Measurements from ENCODE around the gene M1AP. TPM values are rescaled to one million over a fixed set of nuclear protein-coding genes. Genes with fewer than 3 reads are reported as not detected.

The M1AP gene
- total and polyA plus RNA-seq, 9 of the 15 experiments (the other 6 are each of a cell fraction or from before 2014, with no cell fraction given), result 0.06 to 0.33 (median 0.11) TPM; not detected in 4

- peak within 1 kb of the TSS; percentile 92 for H3K27ac ChIP-seq (ENCODE audit: extremely low read depth, low read depth, low read length)
- DNase-seq (ENCODE audit: extremely low read depth in 1 of 4, low spot score in 3 of 4) (peak; percentile 89 to 94 (median 92)), FAIRE-seq (peak; percentile 44), ATAC-seq (peak; percentile 87)
- in situ Hi-C loops (cut with MboI) (no loop called here), intact Hi-C loops (cut with micrococcal nuclease) (loop anchor here (2.0 kb wide), 1 partner anchor 23 kb away; no protein-coding TSS in a partner anchor)
- H3K9me3 ChIP-seq (replicated peaks; ENCODE audit: control insufficient read depth, insufficient read depth, low read depth, low read length), result no peaks in the 10 kb centered on the region
- peak within 1 kb of the TSS; percentile 90 for H2AFZ ChIP-seq (ENCODE audit: low read depth, low read length)
- H3K9me1 ChIP-seq (ENCODE audit: control insufficient read depth, insufficient read depth, low read length), result no peaks in the 10 kb centered on the region
- peak within 1 kb of the TSS; percentile 95 for H3K4me2 ChIP-seq (ENCODE audit: insufficient read depth, low read length)
- peaks cover 16% of the 10 kb centered on the region; the same call in 2 of the 3 replicates for H3K79me2 ChIP-seq (ENCODE audit: control insufficient read depth, insufficient read depth, low read length)
- CTCF ChIA-PET (ENCODE audit: low intra/inter-chr PET ratio), result interaction anchor here (0.5 kb wide), 1 partner anchor 302 kb away, joined by 3 read pairs; no protein-coding TSS in a partner anchor
- POLR2A ChIA-PET, result interaction anchor here (0.6 to 1.1 kb wide), 2 partner anchors 23 to 167 kb away, joined by 3 to 5 read pairs; no protein-coding TSS in a partner anchor
- 1% methylated on average over 23 of the region's 73 CpGs for WGBS (ENCODE audit: insufficient coverage, low coverage, missing lambda C conversion rate)
- H3K4me1 ChIP-seq (replicated peaks in 1 of 2; ENCODE audit: control insufficient read depth in 2 of 2, insufficient read depth in 2 of 2, low read length in 2 of 2), result peaks cover 18 to 54% of the 10 kb centered on the region in 2 experiments
- no peaks in the 10 kb centered on the region for H3K27me3 ChIP-seq (ENCODE audit: control insufficient read depth in 2 of 2, insufficient read depth in 2 of 2, low read length in 2 of 2)
- peak within 1 kb of the TSS; percentile 83 to 99 for H3K9ac ChIP-seq (ENCODE audit: insufficient read depth in 1 of 2, low read depth in 2 of 2, low read length in 2 of 2)
- peaks cover 17% of the 10 kb centered on the region; the same call in 1 of the 3 replicates for H3K36me3 ChIP-seq (ENCODE audit: control insufficient read depth, insufficient read depth, low read length)
- no TSS peak for BruUV-seq (replicated peaks)
- H3K4me3 ChIP-seq, result peak within 1 kb of the TSS; percentile 66
- no peaks in the 10 kb centered on the region for H4K20me1 ChIP-seq (replicated peaks; ENCODE audit: control insufficient read depth, insufficient read depth, low read length)
- TF ChIP-seq STAT6 (CRISPR knock-in tag; IDR thresholded peaks at IDR 0.05) (0 out of 2 replicates have a peak, but pooled peaks have one; percentile 61), ZBTB43 (CRISPR knock-in tag; IDR thresholded peaks at IDR 0.05) (no peak), ARNT (IDR thresholded peaks at IDR 0.05) (no peak), ZNF124 (CRISPR knock-in tag; IDR thresholded peaks at IDR 0.05) (no peak), TAF9B (IDR thresholded peaks at IDR 0.05; ENCODE audit: partially characterized antibody) (no peak), ATF3 (IDR thresholded peaks at IDR 0.05) (peak; percentile 99), ATF3 (CRISPR knock-in tag; conservative IDR thresholded peaks at IDR 0.05) (peak; percentile 67; the same call in 1 of the 2 replicates), MEF2D (tag; conservative IDR thresholded peaks at IDR 0.05; ENCODE audit: low read depth) (no peak), RCOR1 (IDR thresholded peaks at IDR 0.05; ENCODE audit: borderline replicate concordance in 1 of 2, low read depth in 2 of 2, low read length in 2 of 2) (peak in 1 of 2 experiments; percentile 0; a peak in 2 of 4 replicates), CSDE1 (IDR thresholded peaks at IDR 0.05) (peak in 1 of 2 experiments; percentile 94; a peak in 2 of 4 replicates), NR4A1 (CRISPR knock-in tag; IDR thresholded peaks at IDR 0.05) (no peak), NR4A1 (tag; IDR thresholded peaks at IDR 0.05) (no peak), NCOA4 (IDR thresholded peaks at IDR 0.05; ENCODE audit: partially characterized antibody) (no peak), PTRF (tag; IDR thresholded peaks at IDR 0.05) (no peak)
These were observed 94.0 kb downstream of the M1AP start, which contains the start of the genes DOK1 and LOXL3 for GRCh38 chr2:74553892-74554819. Gene DOK1, plus strand, starts transcription at chr2:74554720. Its CDS starts 35 bp downstream, at chr2:74554755. Gene LOXL3, minus strand, starts transcription at chr2:74553942. Its CDS starts 1,308 bp downstream, at chr2:74552634.
